ENCODE measurements around the gene TUBGCP2.

TUBGCP2 gene

DNA sequence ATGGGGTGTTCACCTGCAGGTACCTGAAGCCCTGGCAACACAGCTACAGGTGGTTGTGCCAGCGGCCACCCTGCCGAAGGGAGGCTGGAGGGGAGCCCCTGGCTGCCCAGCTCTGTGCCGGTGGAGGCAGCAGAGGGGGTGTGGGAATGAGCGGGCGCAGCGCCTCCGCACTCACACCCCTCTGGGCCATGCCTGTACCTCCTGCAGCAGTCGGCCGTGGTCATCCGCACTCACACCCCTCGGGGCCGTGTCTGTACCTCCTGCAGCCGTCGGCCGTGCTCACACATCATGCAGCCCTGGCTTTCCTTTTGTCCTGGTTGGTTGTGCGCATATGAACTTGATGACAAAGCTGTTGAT lies 1.7 kb upstream of the TUBGCP2 start:
- TF ChIP-seq POLR2A (IDR thresholded peaks at IDR 0.05; ENCODE audit: low read length) (no peak), GATA1 (IDR thresholded peaks at IDR 0.05; ENCODE audit: low read depth, low read length) (no peak)
- DNase-seq = no peak

DNA sequence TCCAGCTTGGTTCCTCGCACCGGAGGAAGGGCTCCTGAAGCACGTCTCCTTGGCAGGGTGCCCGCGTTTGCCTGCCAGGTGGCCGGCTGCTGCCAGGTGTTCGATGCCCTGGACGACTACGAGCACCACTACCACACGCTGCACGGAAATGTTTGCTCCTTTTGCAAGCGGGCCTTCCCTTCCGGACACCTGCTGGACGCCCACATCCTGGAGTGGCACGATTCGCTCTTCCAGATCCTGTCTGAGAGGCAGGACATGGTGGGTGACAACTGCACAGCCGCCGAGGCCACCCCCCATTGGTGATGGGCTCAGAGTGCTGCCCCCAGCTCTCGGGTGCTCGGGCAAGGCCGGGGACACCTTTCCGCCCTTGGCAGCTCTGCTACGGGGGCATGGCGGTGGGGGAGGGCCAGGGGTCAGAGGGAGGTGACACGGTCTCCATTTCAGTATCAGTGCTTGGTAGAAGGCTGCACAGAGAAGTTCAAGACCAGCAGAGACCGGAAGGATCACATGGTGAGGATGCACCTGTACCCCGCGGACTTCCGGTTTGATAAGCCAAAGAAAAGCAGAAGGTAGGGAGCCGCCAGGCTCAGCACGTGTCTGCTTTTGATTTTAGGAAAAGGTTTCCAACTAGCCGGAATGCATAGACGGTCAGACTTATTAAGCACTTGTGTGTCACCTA lies 1.2 kb upstream of the TUBGCP2 start:
- TF ChIP-seq POLR2A (IDR thresholded peaks at IDR 0.05; ENCODE audit: low read length) (no peak), GATA1 (IDR thresholded peaks at IDR 0.05; ENCODE audit: low read depth, low read length) (no peak)
- DNase-seq = no peak

DNA sequence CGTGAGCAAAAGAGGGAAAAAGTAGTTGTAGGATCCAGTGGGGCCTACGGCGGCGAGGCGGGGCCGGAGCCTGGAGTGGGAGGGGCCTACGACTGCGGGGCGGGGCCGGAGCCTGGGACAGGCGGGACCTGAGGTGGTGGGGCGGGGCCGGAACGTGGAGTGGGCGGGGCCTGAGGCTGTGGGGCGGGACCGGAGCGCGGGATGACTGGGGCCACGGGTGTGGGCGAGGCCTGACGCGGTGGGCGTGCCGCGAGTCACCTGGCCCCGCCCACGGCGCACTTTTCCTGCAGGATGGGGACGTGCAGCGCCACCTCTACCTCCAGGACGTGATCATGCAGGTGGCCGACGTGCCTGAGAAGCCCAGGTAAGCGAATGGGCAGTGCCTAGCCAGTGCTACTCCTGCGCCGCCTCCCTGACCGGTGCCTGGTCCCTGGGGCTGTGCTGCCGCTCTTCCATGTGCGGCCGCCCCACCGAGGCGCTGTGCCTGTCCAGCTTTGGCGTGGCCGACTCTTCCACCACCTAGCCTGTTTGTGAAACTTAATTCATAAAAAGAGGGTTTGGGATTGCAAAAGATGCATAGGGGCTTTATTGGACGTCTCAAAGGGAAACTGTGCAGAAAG lies 538 bp upstream of the TUBGCP2 start:
- TF ChIP-seq POLR2A (IDR thresholded peaks at IDR 0.05; ENCODE audit: low read length) (peak; percentile 58), GATA1 (IDR thresholded peaks at IDR 0.05; ENCODE audit: low read depth, low read length) (no peak)
- DNase-seq = peak; percentile 94 to 99

DNA sequence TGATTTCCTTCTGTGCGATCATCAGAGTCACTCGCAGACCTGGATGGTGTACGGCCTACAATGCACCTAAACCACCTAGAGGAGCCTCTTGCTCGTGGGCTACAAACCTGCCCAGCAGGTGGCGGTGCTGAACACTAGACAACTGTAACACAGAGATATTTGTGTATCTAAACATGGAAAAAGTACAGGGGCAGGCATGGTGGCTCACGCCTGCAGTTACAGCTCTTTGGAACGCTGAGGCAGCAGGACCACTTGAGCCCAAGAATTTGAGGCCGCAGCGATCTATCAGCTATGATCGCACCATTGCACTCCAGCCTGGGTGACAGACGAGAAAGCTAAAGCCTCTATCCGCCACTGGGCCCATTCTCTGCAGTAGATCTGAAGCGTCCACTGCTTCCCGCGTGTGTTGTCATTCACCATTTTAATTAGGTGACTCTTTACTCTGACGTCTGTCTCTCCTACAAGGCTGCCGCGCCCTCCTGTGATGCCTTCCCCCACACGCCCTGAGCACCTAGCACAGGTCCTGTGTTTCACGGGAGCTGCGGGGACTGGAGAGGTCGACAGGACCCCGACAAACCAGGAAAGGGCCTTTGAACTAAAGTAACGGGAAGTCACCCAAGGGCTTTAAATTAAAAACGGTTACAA lies 774 bp downstream of the TUBGCP2 start:
- DNase-seq = peak; percentile 88 to 91
- TF ChIP-seq GATA1 (IDR thresholded peaks at IDR 0.05; ENCODE audit: low read depth, low read length) = no peak

DNA sequence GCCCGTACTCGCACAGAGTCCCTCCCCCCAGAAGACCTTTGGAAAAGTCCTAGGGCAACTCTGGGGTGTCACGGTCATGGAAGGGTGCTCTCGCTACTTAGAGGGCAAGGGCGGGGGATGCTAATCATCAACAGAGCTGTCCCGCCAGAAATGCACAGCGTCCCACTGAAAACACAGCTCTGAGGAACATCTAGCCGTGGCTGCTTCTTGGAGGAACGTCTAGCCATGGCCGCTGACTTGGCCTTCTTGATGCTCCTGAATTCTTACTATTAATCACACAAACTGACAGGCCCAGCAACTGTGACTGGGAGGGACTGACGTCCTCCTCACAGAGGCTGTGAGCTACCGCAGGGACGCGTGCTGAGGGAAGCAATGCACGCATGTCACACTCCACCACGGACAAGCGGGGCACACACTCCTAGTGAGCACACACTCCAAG lies 1.7 kb downstream of the TUBGCP2 start:
- no peak for TF ChIP-seq GATA1 (IDR thresholded peaks at IDR 0.05; ENCODE audit: low read depth, low read length)
- no peak for TF ChIP-seq POLR2A (IDR thresholded peaks at IDR 0.05; ENCODE audit: low read length)

GRCh38 chr10:133306097-133306476 lies 2.6 kb downstream of the TUBGCP2 start:
- DNase-seq = no peak
- TF ChIP-seq GATA1 (IDR thresholded peaks at IDR 0.05; ENCODE audit: low read depth, low read length) (no peak), POLR2A (IDR thresholded peaks at IDR 0.05; ENCODE audit: low read length) (no peak)

More for the DNA sequence above, 1.7 kb downstream of the TUBGCP2 start:
- DNase-seq = peak; percentile 26 to 51

GRCh38 chr10:133303206-133303605 lies 5.5 kb downstream of the TUBGCP2 start:
- TF ChIP-seq GATA1 (IDR thresholded peaks at IDR 0.05; ENCODE audit: low read depth, low read length) (no peak), POLR2A (IDR thresholded peaks at IDR 0.05; ENCODE audit: low read length) (no peak)
- no peak for DNase-seq

DNA sequence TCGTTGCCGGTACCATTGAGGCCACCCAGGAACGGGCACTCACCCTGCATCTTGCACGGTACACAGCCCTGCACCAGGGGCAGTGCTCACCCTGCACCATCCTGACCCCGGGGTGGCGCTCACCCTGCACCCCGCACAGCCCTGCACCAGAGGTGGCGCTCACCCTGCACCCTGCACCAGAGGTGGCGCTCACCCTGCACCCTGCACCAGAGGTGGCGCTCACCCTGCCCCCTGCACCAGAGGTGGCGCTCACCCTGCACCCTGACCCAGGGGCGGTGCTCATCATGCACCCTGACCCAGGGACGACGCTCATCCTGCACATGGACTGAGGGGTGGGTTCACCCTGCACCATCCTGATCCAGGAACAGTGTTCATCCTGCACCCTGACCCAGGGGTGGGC lies 6.4 kb downstream of the TUBGCP2 start:
- DNase-seq = no peak
- TF ChIP-seq GATA1 (IDR thresholded peaks at IDR 0.05; ENCODE audit: low read depth, low read length) (no peak), POLR2A (IDR thresholded peaks at IDR 0.05; ENCODE audit: low read length) (no peak)

GRCh38 chr10:133299738-133300137 lies 8.9 kb downstream of the TUBGCP2 start:
- TF ChIP-seq GATA1 (IDR thresholded peaks at IDR 0.05; ENCODE audit: low read depth, low read length) (no peak), POLR2A (IDR thresholded peaks at IDR 0.05; ENCODE audit: low read length) (no peak)
- no peak for DNase-seq

GRCh38 chr10:133299224-133299623 lies 9.4 kb downstream of the TUBGCP2 start:
- no peak for TF ChIP-seq GATA1 (IDR thresholded peaks at IDR 0.05; ENCODE audit: low read depth, low read length)
- TF ChIP-seq POLR2A (IDR thresholded peaks at IDR 0.05; ENCODE audit: low read length) = no peak

DNA sequence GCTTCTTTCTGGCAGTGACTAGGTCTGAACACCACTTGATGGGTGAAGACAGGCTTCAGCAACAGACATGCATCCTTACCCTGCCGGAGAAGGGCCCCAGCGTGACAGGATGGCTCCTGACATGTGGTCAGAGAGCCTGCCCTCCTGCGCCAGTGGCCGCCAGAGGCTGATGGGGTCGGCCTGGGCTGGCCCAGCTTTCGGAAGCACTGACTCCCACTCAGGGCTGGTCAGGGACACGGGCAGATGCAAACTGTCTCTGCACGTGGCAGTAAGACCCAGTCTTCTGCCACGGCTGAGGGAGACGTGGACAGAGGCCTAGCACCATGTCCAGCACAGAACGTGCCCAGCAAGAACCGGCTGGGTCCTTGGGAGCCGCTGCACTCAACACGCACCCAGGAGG lies 10.2 kb downstream of the TUBGCP2 start:
- no peak for DNase-seq
- TF ChIP-seq GATA1 (IDR thresholded peaks at IDR 0.05; ENCODE audit: low read depth, low read length) = no peak
- TF ChIP-seq POLR2A (IDR thresholded peaks at IDR 0.05; ENCODE audit: low read length) = no peak

More at GRCh38 chr10:133299224-133299623, 9.4 kb downstream of the TUBGCP2 start:
- DNase-seq = no peak

GRCh38 chr10:133297504-133297903 lies 11.2 kb downstream of the TUBGCP2 start:
- no peak for TF ChIP-seq GATA1 (IDR thresholded peaks at IDR 0.05; ENCODE audit: low read depth, low read length)
- no peak for DNase-seq

DNA sequence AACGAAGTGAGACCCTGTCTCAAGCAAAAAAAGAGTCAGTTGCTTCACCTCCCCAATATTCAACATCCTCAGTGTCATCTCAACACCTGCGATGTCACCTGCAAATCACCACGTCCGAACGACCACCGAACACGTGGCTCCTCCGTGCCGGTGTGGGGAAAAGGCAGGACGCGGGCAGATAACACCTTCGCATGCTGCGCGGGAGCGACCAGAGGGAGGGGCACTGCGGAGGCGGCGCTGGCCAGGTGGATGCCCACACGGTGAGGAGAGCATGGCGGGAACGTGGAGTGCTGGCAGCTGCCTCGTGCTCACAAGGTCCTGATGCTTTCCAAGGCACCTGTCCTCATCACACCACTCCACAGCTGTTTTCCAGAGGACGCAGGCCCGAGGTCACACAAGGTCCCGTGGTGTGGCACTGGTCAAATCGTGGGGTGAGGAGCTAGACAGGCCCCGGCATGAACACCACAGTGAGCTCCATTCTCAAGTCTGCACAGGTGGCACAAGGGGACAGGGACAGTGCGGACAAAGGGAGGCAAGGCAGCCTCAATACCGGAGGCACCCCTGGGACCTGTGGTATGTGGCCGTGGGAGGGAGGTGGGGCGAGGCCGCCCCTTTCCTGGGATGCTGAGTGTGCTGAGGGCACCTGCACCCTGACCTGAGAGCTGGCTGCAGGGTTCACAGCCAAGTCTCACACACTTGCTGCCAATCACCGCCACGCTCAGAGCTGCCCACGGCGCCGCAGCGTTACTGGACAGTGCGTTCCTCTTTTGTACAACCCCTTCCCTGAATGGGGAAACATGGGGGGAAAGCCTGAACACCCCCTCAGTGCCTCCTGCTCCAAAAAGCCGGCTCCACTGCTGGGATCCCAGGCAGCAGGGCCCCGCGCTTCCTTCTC lies 13.0 kb downstream of the TUBGCP2 start:
- no peak for DNase-seq
- no peak for TF ChIP-seq POLR2A (IDR thresholded peaks at IDR 0.05; ENCODE audit: low read length)
- TF ChIP-seq GATA1 (IDR thresholded peaks at IDR 0.05; ENCODE audit: low read depth, low read length) = no peak

DNA sequence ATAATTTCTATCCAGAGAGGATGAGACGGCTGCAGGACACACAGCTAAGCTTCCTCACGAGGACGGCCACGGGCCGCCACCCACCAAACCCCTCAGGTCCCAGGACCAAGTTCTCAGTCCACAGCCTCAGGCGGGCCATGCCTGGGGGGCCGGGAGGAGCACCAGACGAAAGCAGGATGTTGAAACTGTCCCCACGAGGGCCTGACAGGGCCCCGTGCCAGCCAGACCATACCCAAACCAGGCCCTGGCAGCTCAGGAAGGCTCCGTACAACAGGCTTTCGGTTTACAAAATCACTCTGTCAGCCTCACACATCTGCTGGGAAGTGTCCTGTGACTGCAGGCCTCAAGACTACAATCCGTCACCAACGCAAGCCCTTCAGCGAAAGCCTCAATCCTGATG lies 14.5 kb downstream of the TUBGCP2 start:
- DNase-seq = no peak

More for the DNA sequence above, 14.5 kb downstream of the TUBGCP2 start:
- no peak for TF ChIP-seq GATA1 (IDR thresholded peaks at IDR 0.05; ENCODE audit: low read depth, low read length)
- no peak for TF ChIP-seq POLR2A (IDR thresholded peaks at IDR 0.05; ENCODE audit: low read length)

Data from erythroblast (primary cell).